Activated CD8-positive, alpha-beta T cell treated with anti-CD3 and anti-CD28 coated beads for 36 hours (primary cell): ENCODE data around the gene TMEM184B. TPM values are rescaled to one million over a fixed set of nuclear protein-coding genes. Genes with fewer than 3 reads are reported as not detected.

ENCODE experiments used
- ATAC-seq: fragments of 200-7000 bp; cut with Tn5 transposase; one replicate; pipeline ENCODE4 v1.10.0; 2021; ENCODE audit warnings: mild to moderate bottlenecking, moderate library complexity
- CTCF ChIA-PET: fragments of 350-600 bp; sonication (Branson Sonifier 250); formaldehyde crosslinking; loops from one replicate; lab custom pipeline; 2021; ENCODE audit warnings: antibody characterized with exemption; lab: Charles Lee
- POLR2A ChIA-PET: fragments of 350-600 bp; sonication (Branson Sonifier 250); formaldehyde crosslinking; loops from one replicate; lab custom pipeline; 2021; ENCODE audit warnings: antibody characterized with exemption; lab: Charles Lee
- DNase-seq: peaks from one replicate; pipeline ENCODE4 v3.0.0-alpha.2; 2020
- H3K27ac Mint-ChIP-seq: one replicate; pipeline ENCODE4 v1.8.0; 2021; ENCODE audit warnings: mild to moderate bottlenecking, mixed read lengths
- H3K27me3 Mint-ChIP-seq: one replicate; pipeline ENCODE4 v1.8.0; 2021; ENCODE audit warnings: mixed read lengths
- H3K36me3 Mint-ChIP-seq: one replicate; pipeline ENCODE4 v1.8.0; 2021; ENCODE audit warnings: low read depth, mixed read lengths
- H3K4me1 Mint-ChIP-seq: one replicate; pipeline ENCODE4 v1.8.0; 2021; ENCODE audit warnings: low read depth, mixed read lengths
- H3K4me3 Mint-ChIP-seq: one replicate; pipeline ENCODE4 v1.8.0; 2021; ENCODE audit warnings: mild to moderate bottlenecking, moderate library complexity, mixed read lengths
- H3K9me3 Mint-ChIP-seq: one replicate; pipeline ENCODE4 v1.8.0; 2021; ENCODE audit warnings: mixed read lengths
- intact Hi-C: fragments of 100-400 bp; cut with micrococcal nuclease; formaldehyde crosslinking; loops from one replicate; pipeline ENCODE4 v1.10.0; 2022
- total RNA-seq, 2 experiments: library from RNA; stranded (reverse); gene quantifications; one replicate each; pipeline ENCODE4 v1.2.3, GENCODE V29; 2021
- TF ChIP-seq, protein P1 (sequence below): fragments of 200-600 bp; IDR thresholded peaks from one replicate; pipeline ENCODE4 v1.8.0; 2022; ENCODE audit warnings: antibody characterized with exemption, mild to moderate bottlenecking

Gene TMEM184B
- total RNA-seq, 2 experiments from 2014 or later: 15.7 to 16.8 TPM

GRCh38 chr22:38187413-38188212 lies 85.2 kb downstream of the TMEM184B start:
- intact Hi-C loops: no loop called here
- POLR2A ChIA-PET: interaction anchor here (0.6 kb wide), 1 partner anchor 18 kb away, joined by 3 read pairs; no protein-coding TSS in a partner anchor
- ATAC-seq (no peak), DNase-seq (no peak)
- no peak overlapping the region for H3K4me3 Mint-ChIP-seq
- H3K36me3 Mint-ChIP-seq: no peaks in the 10 kb centered on the region
- TF ChIP-seq, protein P1, sequence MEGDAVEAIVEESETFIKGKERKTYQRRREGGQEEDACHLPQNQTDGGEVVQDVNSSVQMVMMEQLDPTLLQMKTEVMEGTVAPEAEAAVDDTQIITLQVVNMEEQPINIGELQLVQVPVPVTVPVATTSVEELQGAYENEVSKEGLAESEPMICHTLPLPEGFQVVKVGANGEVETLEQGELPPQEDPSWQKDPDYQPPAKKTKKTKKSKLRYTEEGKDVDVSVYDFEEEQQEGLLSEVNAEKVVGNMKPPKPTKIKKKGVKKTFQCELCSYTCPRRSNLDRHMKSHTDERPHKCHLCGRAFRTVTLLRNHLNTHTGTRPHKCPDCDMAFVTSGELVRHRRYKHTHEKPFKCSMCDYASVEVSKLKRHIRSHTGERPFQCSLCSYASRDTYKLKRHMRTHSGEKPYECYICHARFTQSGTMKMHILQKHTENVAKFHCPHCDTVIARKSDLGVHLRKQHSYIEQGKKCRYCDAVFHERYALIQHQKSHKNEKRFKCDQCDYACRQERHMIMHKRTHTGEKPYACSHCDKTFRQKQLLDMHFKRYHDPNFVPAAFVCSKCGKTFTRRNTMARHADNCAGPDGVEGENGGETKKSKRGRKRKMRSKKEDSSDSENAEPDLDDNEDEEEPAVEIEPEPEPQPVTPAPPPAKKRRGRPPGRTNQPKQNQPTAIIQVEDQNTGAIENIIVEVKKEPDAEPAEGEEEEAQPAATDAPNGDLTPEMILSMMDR: no peak
- H3K4me1 Mint-ChIP-seq: peaks cover 4% of the 10 kb centered on the region
- peaks cover under 1% of the 10 kb centered on the region for H3K27me3 Mint-ChIP-seq
- CTCF ChIA-PET: interaction anchor here (0.8 to 1.3 kb wide), 4 partner anchors 11 to 136 kb away, joined by 3 to 5 read pairs (median 4); partner anchors contain the start of gene MAFF
- no peak overlapping the region for H3K27ac Mint-ChIP-seq
- H3K9me3 Mint-ChIP-seq: no peaks in the 10 kb centered on the region

DNA sequence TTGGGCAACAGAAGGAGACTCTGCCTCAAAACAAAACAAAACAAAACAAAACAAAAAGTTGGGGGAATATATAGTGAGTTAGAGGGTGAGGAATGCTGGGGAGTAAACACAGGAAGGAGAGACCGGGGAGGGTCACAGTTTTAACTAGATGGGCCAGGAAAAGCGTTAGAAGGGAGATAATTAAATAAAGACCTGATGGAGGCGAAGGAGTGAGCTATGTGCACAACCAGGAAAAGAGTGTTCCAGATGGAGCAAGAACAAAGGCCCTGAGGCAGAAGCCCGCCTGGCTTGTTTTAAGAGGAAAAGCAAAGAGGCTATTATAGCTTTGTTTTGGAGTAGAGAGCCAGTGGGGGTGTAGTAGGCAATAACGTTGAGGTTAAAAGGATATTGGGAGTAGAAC lies 86.4 kb downstream of the TMEM184B start:
- intact Hi-C loops: no loop called here
- POLR2A ChIA-PET: interaction anchor here (1.0 kb wide), 1 partner anchor 15 kb away, joined by 3 read pairs; the partner anchor contains the start of gene MAFF
- H3K9me3 Mint-ChIP-seq: no peaks in the 10 kb centered on the region
- DNase-seq: no peak
- H3K4me3 Mint-ChIP-seq: no peak overlapping the region
- no peak for ATAC-seq
- H3K27ac Mint-ChIP-seq: no peak overlapping the region
- peaks cover 7% of the 10 kb centered on the region for H3K4me1 Mint-ChIP-seq
- CTCF ChIA-PET: interaction anchor here (1.2 to 1.3 kb wide), 2 partner anchors 72 to 134 kb away, joined by 3 to 4 read pairs; no protein-coding TSS in a partner anchor
- no peaks in the 10 kb centered on the region for H3K27me3 Mint-ChIP-seq
- H3K36me3 Mint-ChIP-seq: no peaks in the 10 kb centered on the region
- TF ChIP-seq, protein P1: no peak

DNA sequence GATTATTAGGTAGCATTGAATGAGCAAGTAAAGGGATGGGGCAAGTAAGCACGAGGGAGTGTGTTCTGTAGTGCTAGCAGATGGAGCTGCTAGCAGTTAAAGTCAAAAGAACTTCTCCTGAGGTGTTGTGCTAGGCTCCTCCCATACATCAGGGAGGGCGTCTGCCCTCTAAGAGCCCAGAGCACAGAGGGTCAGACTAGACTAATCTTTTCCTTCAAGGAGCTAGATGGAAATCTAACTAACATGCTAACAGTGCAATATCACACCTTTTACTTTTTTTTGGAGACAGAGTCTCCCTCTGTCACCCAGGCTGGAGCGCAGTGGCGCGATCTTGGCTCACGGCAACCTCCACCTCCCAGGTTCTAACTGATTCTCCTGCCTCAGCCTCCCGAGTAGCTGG lies 88.0 kb downstream of the TMEM184B start:
- DNase-seq: no peak
- Mint-ChIP-seq H3K4me1 (peaks cover 17% of the 10 kb centered on the region), H3K27ac (no peak overlapping the region), H3K4me3 (no peak overlapping the region), H3K36me3 (no peaks in the 10 kb centered on the region), H3K27me3 (no peaks in the 10 kb centered on the region), H3K9me3 (no peaks in the 10 kb centered on the region)
- POLR2A ChIA-PET: interaction anchor here (0.7 to 1.0 kb wide), 2 partner anchors 16 to 21 kb away, joined by 3 to 5 read pairs; no protein-coding TSS in a partner anchor
- TF ChIP-seq, protein P1: no peak
- no peak for ATAC-seq
- CTCF ChIA-PET: interaction anchor here (0.7 kb wide), 1 partner anchor 70 kb away, joined by 3 read pairs; no protein-coding TSS in a partner anchor
- intact Hi-C loops: no loop called here

GRCh38 chr22:38181453-38182200 lies 91.2 kb downstream of the TMEM184B start, which contains the start of gene PLA2G6:
PLA2G6 (minus strand) TSS chr22:38181830; CDS start chr22:38169426, 12,404 bp downstream.
- Mint-ChIP-seq H3K27ac (peak within 1 kb of the TSS; percentile 97), H3K9me3 (no peaks in the 10 kb centered on the region), H3K36me3 (peaks cover 4% of the 10 kb centered on the region), H3K4me3 (peak within 1 kb of the TSS; percentile 94), H3K27me3 (no peaks in the 10 kb centered on the region), H3K4me1 (peaks cover 41% of the 10 kb centered on the region)
- TF ChIP-seq, protein P1: no peak
- intact Hi-C loops: no loop called here
- DNase-seq (peak; percentile 99), ATAC-seq (peak; percentile 96)
- ChIA-PET POLR2A (interaction anchor here (0.6 to 2.8 kb wide), 8 partner anchors 13 to 125 kb away, joined by 3 to 21 read pairs (median 4); partner anchors contain the start of gene MAFF), CTCF (interaction anchor here (1.0 to 2.9 kb wide), 3 partner anchors 21 to 129 kb away, joined by 4 to 11 read pairs (median 6); partner anchors contain the start of gene MAFF)
